GM13977 (cell line): ENCODE data around the gene EPG5.

Experiments
- DNase-seq: peaks from one replicate; pipeline ENCODE4 v3.0.0; 2012; ENCODE audit warnings: low spot score
- CTCF ChIP-seq: IDR thresholded peaks from 2 replicates; pipeline ENCODE4 v1.5.1; 2012; ENCODE audit warnings: mild to moderate bottlenecking, control low read depth; ENCODE audit not compliant: insufficient read depth; ENCODE audit errors: extremely low read depth, missing control alignments
- in situ Hi-C: fragments of 300-500 bp; cut with MboI; formaldehyde crosslinking; loops from one replicate; pipeline ENCODE4 v1.12.0; 2022; ENCODE audit warnings: low sequenced_read_pairs, low pct_unique_long_range_greater_than_20kb, mixed read lengths, inconsistent platforms; ENCODE audit not compliant: unreplicated experiment

EPG5 gene

GRCh38 chr18:45877403-45877802, 89.7 kb downstream of the EPG5 start:
- in situ Hi-C loops: loop anchor here (10.0 kb wide), 1 partner anchor 203 kb away; no protein-coding TSS in a partner anchor
- no peak for DNase-seq
- no peak for TF ChIP-seq CTCF

- DNase-seq: no peak
- in situ Hi-C loops: loop anchor here (10.0 kb wide), 1 partner anchor 201 kb away; no protein-coding TSS in a partner anchor
- TF ChIP-seq CTCF: no peak
Measured at GRCh38 chr18:45876161-45876560, 91.0 kb downstream of the EPG5 start.

GRCh38 chr18:45874491-45875184, 92.5 kb downstream of the EPG5 start:
- TF ChIP-seq CTCF: no peak
- in situ Hi-C loops: loop anchor here (10.0 kb wide), 1 partner anchor 200 kb away; no protein-coding TSS in a partner anchor
- DNase-seq: peak; percentile 65

GRCh38 chr18:45871431-45872084, 95.6 kb downstream of the EPG5 start:
- no peak for TF ChIP-seq CTCF
- in situ Hi-C loops: loop anchor here (10.0 kb wide), 1 partner anchor 197 kb away; no protein-coding TSS in a partner anchor
- no peak for DNase-seq

- in situ Hi-C loops: loop anchor here (10.0 kb wide), 1 partner anchor 196 kb away; no protein-coding TSS in a partner anchor
- no peak for DNase-seq
- TF ChIP-seq CTCF: no peak
Measured at GRCh38 chr18:45870419-45870818, 96.7 kb downstream of the EPG5 start.

GRCh38 chr18:45865466-45865865, 101.7 kb downstream of the EPG5 start:
- DNase-seq: no peak
- in situ Hi-C loops: no loop called here
- no peak for TF ChIP-seq CTCF
